Endodermal cell (in vitro differentiated cells): ENCODE data around the gene SIM2. TPM values are rescaled to one million over a fixed set of nuclear protein-coding genes. Genes with fewer than 3 reads are reported as not detected.

Experiments used
- DNase-seq: peaks from one replicate; pipeline ENCODE4 v3.0.0-alpha.2; 2017
- H3K27ac ChIP-seq: 2 replicates; pipeline ENCODE4 v1.5.1; 2013; ENCODE audit warnings: mild to moderate bottlenecking, low read depth, low read length, moderate library complexity
- H3K27me3 ChIP-seq: 2 replicates; pipeline ENCODE4 v1.6.1; 2013; ENCODE audit warnings: mild to moderate bottlenecking, low read length, moderate library complexity; ENCODE audit not compliant: insufficient read depth, control insufficient read depth, poor library complexity, severe bottlenecking
- H3K36me3 ChIP-seq: 2 replicates; pipeline ENCODE4 v1.7.0; 2013; ENCODE audit warnings: mild to moderate bottlenecking, low read length, moderate library complexity; ENCODE audit not compliant: control insufficient read depth, insufficient read depth
- H3K4me1 ChIP-seq: one replicate; pipeline ENCODE4 v1.7.0; 2013; ENCODE audit warnings: low read length; ENCODE audit not compliant: control insufficient read depth, insufficient read depth
- H3K4me3 ChIP-seq: 2 replicates; pipeline ENCODE4 v1.5.1; 2013; ENCODE audit warnings: mild to moderate bottlenecking, low read length, moderate library complexity
- H3K9ac ChIP-seq: 2 replicates; pipeline ENCODE4 v1.6.1; 2013; ENCODE audit warnings: mild to moderate bottlenecking, low read length, moderate library complexity; ENCODE audit not compliant: poor library complexity, severe bottlenecking; ENCODE audit errors: extremely low read depth
- H3K9me3 ChIP-seq: 2 replicates; pipeline ENCODE4 v1.6.1; 2013; ENCODE audit warnings: mild to moderate bottlenecking, low read length, moderate library complexity; ENCODE audit not compliant: control insufficient read depth
- H3K27ac Mint-ChIP-seq: 2 replicates; pipeline ENCODE4 v1.8.0; 2020; ENCODE audit warnings: mixed read lengths
- H3K27me3 Mint-ChIP-seq: 2 replicates; pipeline ENCODE4 v1.8.0; 2021; ENCODE audit warnings: mild to moderate bottlenecking, mixed read lengths; ENCODE audit not compliant: insufficient read depth
- H3K36me3 Mint-ChIP-seq: 2 replicates; pipeline ENCODE4 v1.8.0; 2020; ENCODE audit warnings: low read depth, mixed read lengths
- H3K4me1 Mint-ChIP-seq: 2 replicates; pipeline ENCODE4 v1.8.0; 2020; ENCODE audit warnings: mixed read lengths
- H3K4me3 Mint-ChIP-seq: 2 replicates; pipeline ENCODE4 v1.8.0; 2020; ENCODE audit warnings: mild to moderate bottlenecking, moderate library complexity, mixed read lengths
- H3K9me3 Mint-ChIP-seq: 2 replicates; pipeline ENCODE4 v1.8.0; 2020; ENCODE audit warnings: mild to moderate bottlenecking, mixed read lengths
- WGBS, 2 experiments: methylation state at CpG; one replicate each; pipeline versions ENCODE4 v1.1.5 to v1.1.7; 2013; ENCODE audit warnings: missing lambda C conversion rate in 2 of 2, mixed read lengths in 1 of 2; ENCODE audit not compliant: insufficient coverage in 1 of 2, insufficient read length in 1 of 2; 5-methylcytosine and 5-hydroxymethylcytosine counted together
- total RNA-seq, 2 donors: library from RNA; stranded (reverse); fragmentation: NEBNext Ultra II Directional in 1 of 2; extraction: Animal tissue kit (Norgen Biotek cat#: 25700) in 1 of 2; gene quantifications; 2 replicates in 1 of 2; 3 replicates in 1 of 2; pipeline ENCODE4 v1.2.1, GENCODE V29; 2021
- TF ChIP-seq, protein P1 (sequence below): fragments of 200-600 bp; sonication (generic); conservative IDR thresholded peaks from 2 replicates; pipeline ENCODE4 v1.5.0; 2021; ENCODE audit warnings: antibody characterized with exemption, mild to moderate bottlenecking

SIM2 gene
- total RNA-seq, 2 donors from 2014 or later: not detected

DNA sequence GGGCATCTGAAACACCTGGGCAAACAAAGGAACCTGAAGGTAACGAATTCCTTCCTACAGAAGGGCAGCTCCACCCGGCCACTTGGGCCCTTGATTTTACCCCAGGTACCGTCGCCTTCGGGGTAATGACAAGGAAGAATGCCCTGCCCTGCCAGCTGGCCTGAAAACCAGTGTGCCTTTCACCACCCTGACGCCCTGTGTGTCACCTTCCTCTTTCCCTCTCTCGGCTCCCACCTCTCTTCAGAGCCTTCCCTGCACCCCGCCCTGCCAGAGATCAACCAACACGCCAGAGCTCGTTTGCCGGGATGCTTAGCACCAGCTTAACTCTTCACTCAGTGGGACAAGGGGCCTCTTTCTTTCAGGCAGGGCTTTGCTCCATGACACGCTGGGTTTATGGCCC is 86.0 kb downstream of the SIM2 start:
- Mint-ChIP-seq H3K9me3 (peaks cover 16% of the 10 kb centered on the region), H3K36me3 (peaks cover 1% of the 10 kb centered on the region), H3K27ac (peak overlapping the region; percentile 32), H3K4me1 (peaks cover 6% of the 10 kb centered on the region), H3K4me3 (no peak overlapping the region), H3K27me3 (no peaks in the 10 kb centered on the region)
- peaks cover 5% of the 10 kb centered on the region for H3K9me3 ChIP-seq
- no peaks in the 10 kb centered on the region for H3K4me1 ChIP-seq
- H3K4me3 ChIP-seq: no peak overlapping the region
- H3K36me3 ChIP-seq: no peaks in the 10 kb centered on the region
- H3K27me3 ChIP-seq: no peaks in the 10 kb centered on the region
- TF ChIP-seq, protein P1, sequence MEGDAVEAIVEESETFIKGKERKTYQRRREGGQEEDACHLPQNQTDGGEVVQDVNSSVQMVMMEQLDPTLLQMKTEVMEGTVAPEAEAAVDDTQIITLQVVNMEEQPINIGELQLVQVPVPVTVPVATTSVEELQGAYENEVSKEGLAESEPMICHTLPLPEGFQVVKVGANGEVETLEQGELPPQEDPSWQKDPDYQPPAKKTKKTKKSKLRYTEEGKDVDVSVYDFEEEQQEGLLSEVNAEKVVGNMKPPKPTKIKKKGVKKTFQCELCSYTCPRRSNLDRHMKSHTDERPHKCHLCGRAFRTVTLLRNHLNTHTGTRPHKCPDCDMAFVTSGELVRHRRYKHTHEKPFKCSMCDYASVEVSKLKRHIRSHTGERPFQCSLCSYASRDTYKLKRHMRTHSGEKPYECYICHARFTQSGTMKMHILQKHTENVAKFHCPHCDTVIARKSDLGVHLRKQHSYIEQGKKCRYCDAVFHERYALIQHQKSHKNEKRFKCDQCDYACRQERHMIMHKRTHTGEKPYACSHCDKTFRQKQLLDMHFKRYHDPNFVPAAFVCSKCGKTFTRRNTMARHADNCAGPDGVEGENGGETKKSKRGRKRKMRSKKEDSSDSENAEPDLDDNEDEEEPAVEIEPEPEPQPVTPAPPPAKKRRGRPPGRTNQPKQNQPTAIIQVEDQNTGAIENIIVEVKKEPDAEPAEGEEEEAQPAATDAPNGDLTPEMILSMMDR: no peak
- no peak overlapping the region for H3K9ac ChIP-seq
- no peak for DNase-seq
- H3K27ac ChIP-seq: no peak overlapping the region
- WGBS, 2 experiments: 88 to 97% methylated on average over 12 of the region's 12 CpGs

DNA sequence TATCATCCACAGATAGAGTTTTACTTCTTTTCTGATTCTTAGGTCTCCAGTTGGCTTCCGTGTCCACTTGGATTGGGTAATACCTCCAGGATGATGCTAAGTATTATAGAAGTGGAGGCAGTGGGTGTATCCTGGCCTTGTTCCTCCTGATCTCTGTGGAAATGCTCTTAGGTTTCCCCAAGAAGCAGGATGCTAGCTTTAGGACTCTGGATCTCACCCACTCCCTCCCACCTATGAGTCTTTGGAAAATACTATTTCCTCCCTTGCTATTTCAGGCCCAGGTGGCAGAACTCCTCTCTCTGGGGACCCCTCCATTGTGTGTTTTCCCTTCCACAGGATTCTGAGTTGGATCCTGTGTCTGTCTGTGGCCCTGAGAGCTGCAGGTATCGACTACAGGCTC is 86.7 kb downstream of the SIM2 start:
- Histone ChIP-seq H3K27ac (no peak overlapping the region), H3K4me3 (no peak overlapping the region), H3K4me1 (no peaks in the 10 kb centered on the region), H3K9me3 (peaks cover 5% of the 10 kb centered on the region), H3K36me3 (no peaks in the 10 kb centered on the region), H3K27me3 (no peaks in the 10 kb centered on the region), H3K9ac (no peak overlapping the region)
- H3K4me3 Mint-ChIP-seq: no peak overlapping the region
- H3K27ac Mint-ChIP-seq: no peak overlapping the region
- DNase-seq: no peak
- H3K36me3 Mint-ChIP-seq: no peaks in the 10 kb centered on the region
- H3K4me1 Mint-ChIP-seq: peaks cover 6% of the 10 kb centered on the region
- H3K9me3 Mint-ChIP-seq: peaks cover 9% of the 10 kb centered on the region
- TF ChIP-seq, protein P1: no peak
- 100% methylated on average over 2 of the region's 2 CpGs; no CpG with 5 or more reads in 1 of the 2 experiments for WGBS, 2 experiments
- no peaks in the 10 kb centered on the region for H3K27me3 Mint-ChIP-seq

DNA sequence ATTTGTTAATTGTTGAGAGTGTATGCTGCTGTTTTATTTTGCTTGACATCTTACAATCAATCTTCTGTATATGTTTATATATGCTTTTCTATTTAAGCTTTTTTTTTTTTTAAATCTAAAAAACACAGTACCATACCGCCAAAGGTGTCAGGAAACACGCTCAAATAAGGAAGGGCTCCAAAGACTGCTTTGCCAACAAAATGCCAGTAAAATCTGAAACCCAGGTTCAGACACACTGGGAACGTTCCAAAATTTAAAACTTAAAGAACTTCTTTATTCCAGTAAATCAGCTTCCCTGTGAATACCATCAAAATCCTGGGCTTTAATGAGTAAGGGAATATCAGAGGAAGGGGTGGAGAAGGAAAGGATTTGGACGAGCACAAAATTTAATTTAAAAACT is 87.3 kb downstream of the SIM2 start:
- Mint-ChIP-seq H3K4me3 (no peak overlapping the region), H3K9me3 (peaks cover 5% of the 10 kb centered on the region), H3K36me3 (no peaks in the 10 kb centered on the region), H3K4me1 (peaks cover 12% of the 10 kb centered on the region), H3K27ac (no peak overlapping the region), H3K27me3 (no peaks in the 10 kb centered on the region)
- TF ChIP-seq, protein P1: no peak
- DNase-seq: no peak
- no peak overlapping the region for H3K4me3 ChIP-seq
- peaks cover 2% of the 10 kb centered on the region for H3K9me3 ChIP-seq
- no peaks in the 10 kb centered on the region for H3K36me3 ChIP-seq
- no peaks in the 10 kb centered on the region for H3K27me3 ChIP-seq
- H3K9ac ChIP-seq: no peak overlapping the region
- no peak overlapping the region for H3K27ac ChIP-seq
- no peaks in the 10 kb centered on the region for H3K4me1 ChIP-seq
- WGBS, 2 experiments: 100% methylated on average over 3 of the region's 4 CpGs; no CpG with 5 or more reads in 1 of the 2 experiments
